Pancreas (tissue), 10 donors: Measurements from ENCODE around the gene ARL10. TPM values are rescaled to one million over a fixed set of nuclear protein-coding genes. Genes with fewer than 3 reads are reported as not detected.

ENCODE experiments used
- ATAC-seq, 4 donors: fragments of 200-7000 bp; cut with Tn5 transposase; one replicate each; pipeline versions ENCODE4 v1.8.0 to v1.9.1; 2020; ENCODE audit warnings: mild to moderate bottlenecking in 4 of 4, moderate library complexity in 4 of 4
- DNase-seq, 6 donors: peaks; one replicate each; pipeline ENCODE4 v3.0.0-alpha.2; 2020
- FAIRE-seq: peaks from 2 replicates; lab custom pipeline; 2012; peaks lifted over from hg19 to GRCh38; lab: Jason Lieb, UNC
- H3K27ac ChIP-seq, 4 donors: fragments of 200-600 bp; sonication (generic); 1 replicate in 3 of 4; 2 replicates in 1 of 4; pipeline versions ENCODE4 v1.5.0 to v1.8.0; 2020
- H3K27me3 ChIP-seq, 4 donors: fragments of 200-600 bp; one replicate each; pipeline ENCODE4 v1.8.0; 2021
- H3K36me3 ChIP-seq, 3 donors: fragments of 200-600 bp; sonication (generic) in 1 of 3; one replicate each; pipeline versions ENCODE4 v1.5.0 to v1.8.0; 2020 to 2021
- H3K4me1 ChIP-seq, 3 donors: fragments of 200-600 bp; one replicate each; pipeline ENCODE4 v1.8.0; 2021
- H3K4me3 ChIP-seq, 4 donors: fragments of 200-600 bp; sonication (generic) in 2 of 4; one replicate each; pipeline versions ENCODE4 v1.5.0 to v1.8.0; 2020 to 2021
- H3K9me3 ChIP-seq, 4 donors: fragments of 200-600 bp; one replicate each; pipeline ENCODE4 v1.8.0; 2021
- CTCF ChIP-seq, 4 donors: fragments of 200-600 bp; sonication (generic) in 3 of 4; IDR thresholded peaks; one replicate each; pipeline versions ENCODE4 v1.5.0 to v1.8.0; 2021; ENCODE audit warnings: antibody characterized with exemption in 4 of 4
- WGBS, 2 donors: extraction: QIAGEN DNeasy Blood & Tissue Kit; methylation state at CpG; one replicate each; pipeline ENCODE4 v1.1.7; 2013; 5-methylcytosine and 5-hydroxymethylcytosine counted together
- intact Hi-C, 3 donors: fragments of 100-400 bp; cut with DNase I; formaldehyde crosslinking; loops; one replicate each; pipeline versions ENCODE4 v1.11.1 to v1.14.2; 2022
- microRNA-seq, 2 donors: library from miRNA; unstranded; fragments of <30 nt; microRNA quantifications; one replicate each; pipeline versions ENCODE4 to v1.1.0, GENCODE V29; 2019 to 2020
- polyA plus RNA-seq, 2 donors: library from polyadenylated mRNA; stranded (reverse); fragments of 200-250 nt; gene quantifications; one replicate each; pipeline ENCODE4 v1.2.3, GENCODE V29; 2013
- total RNA-seq, 6 donors: library from RNA; stranded (reverse); fragmentation: NEBNext Ultra II Directional in 4 of 6; extraction: Animal tissue kit (Norgen Biotek cat#: 25700) in 4 of 6; gene quantifications; one replicate each; pipeline versions ENCODE4 v1.2.1 to v1.2.4, GENCODE V29; 2021 to 2023
- donor health status: healthy with polysubstance abuse.
- donor health status: DM: no; HTN: no; CAD: no; lungs with moderate emphysema.
- donor health status: DM: no; HTN: no; CAD: no.
- donor health status: control.
- donor health status: control.
- donor health status: Bipolar disorder and iron deficiency.
- donor health status: DM: yes; HTN: yes; CAD: no.
- donor health status: DM: no; HTN: no; CAD: no.
- donor health status: DM: no; HTN: no; CAD: no.
- donor health status: DM: yes; HTN: yes; CAD: no.

The ARL10 gene
- total and polyA plus RNA-seq, 8 donors, result 0.95 to 5.3 (median 2.4) TPM

GRCh38 chr5:176425138-176425537, 59.9 kb downstream of the ARL10 start:
- FAIRE-seq, result no peak
- Histone ChIP-seq H3K4me1 (no peaks in the 10 kb centered on the region), H3K4me3 (no peak overlapping the region), H3K27me3 (no peaks in the 10 kb centered on the region), H3K27ac (no peak overlapping the region), H3K9me3 (no peaks in the 10 kb centered on the region), H3K36me3 (no peaks in the 10 kb centered on the region)
- no peak for DNase-seq
- intact Hi-C loops, result no loop called here
- ATAC-seq, result no peak
- WGBS, 2 donors, result 84 to 96% methylated on average over 1 of the region's 1 CpG
- TF ChIP-seq CTCF (IDR thresholded peaks at IDR 0.05), result no peak

- Histone ChIP-seq H3K27ac (no peak overlapping the region), H3K36me3 (no peaks in the 10 kb centered on the region), H3K4me3 (no peak overlapping the region), H3K9me3 (no peaks in the 10 kb centered on the region), H3K4me1 (no peaks in the 10 kb centered on the region), H3K27me3 (no peaks in the 10 kb centered on the region)
- ATAC-seq, result no peak
- TF ChIP-seq CTCF (IDR thresholded peaks at IDR 0.05), result no peak
- intact Hi-C loops, result no loop called here
- 74 to 93% methylated on average over 1 of the region's 1 CpG for WGBS, 2 donors
- FAIRE-seq, result no peak
- DNase-seq, result no peak
Measured at GRCh38 chr5:176425791-176426190, 60.5 kb downstream of the ARL10 start.

GRCh38 chr5:176426876-176427275, 61.6 kb downstream of the ARL10 start:
- Histone ChIP-seq H3K4me3 (no peak overlapping the region), H3K27me3 (no peaks in the 10 kb centered on the region), H3K4me1 (no peaks in the 10 kb centered on the region), H3K9me3 (no peaks in the 10 kb centered on the region), H3K36me3 (no peaks in the 10 kb centered on the region), H3K27ac (no peak overlapping the region)
- 43 to 86% methylated on average over 1 of the region's 1 CpG for whole genome bisulfite sequencing, 2 donors
- ATAC-seq (no peak), FAIRE-seq (no peak), DNase-seq (no peak)
- intact Hi-C loops, result no loop called here
- no peak for TF ChIP-seq CTCF (IDR thresholded peaks at IDR 0.05)

GRCh38 chr5:176427971-176428370, 62.7 kb downstream of the ARL10 start:
- Histone ChIP-seq H3K36me3 (no peaks in the 10 kb centered on the region), H3K4me1 (no peaks in the 10 kb centered on the region), H3K4me3 (no peak overlapping the region), H3K27me3 (no peaks in the 10 kb centered on the region), H3K27ac (no peak overlapping the region), H3K9me3 (no peaks in the 10 kb centered on the region)
- no peak for FAIRE-seq
- intact Hi-C loops, result no loop called here
- DNase-seq, result no peak
- WGBS, 2 donors, result 47 to 54% methylated on average over 4 of the region's 4 CpGs
- ATAC-seq, result no peak
- TF ChIP-seq CTCF (IDR thresholded peaks at IDR 0.05), result no peak

GRCh38 chr5:176429972-176430371, 64.7 kb downstream of the ARL10 start:
- Histone ChIP-seq H3K4me1 (no peaks in the 10 kb centered on the region), H3K9me3 (no peaks in the 10 kb centered on the region), H3K27ac (no peak overlapping the region), H3K4me3 (no peak overlapping the region), H3K27me3 (no peaks in the 10 kb centered on the region), H3K36me3 (no peaks in the 10 kb centered on the region)
- DNase-seq (no peak), ATAC-seq (no peak), FAIRE-seq (no peak)
- 56 to 59% methylated on average over 4 of the region's 4 CpGs for WGBS, 2 donors
- intact Hi-C loops, result no loop called here
- no peak for TF ChIP-seq CTCF (IDR thresholded peaks at IDR 0.05)

Small RNAs within 50 kb of the gene (microRNA-seq; reads per million reads assigned to microRNA genes)
- gene MIR1271, result 3.2 to 7.7 reads per million in 2 donors

Other genes starting within 250 kb of the ARL10 start
- 10 to 100 TPM in 2 of 6 donors, 1 to 10 TPM in 4; 7.3 to 15.3 (median 8.7) TPM for gene SIMC1, start 127.1 kb upstream of the ARL10 start, total RNA-seq
- 1 to 10 TPM; 5.3 to 7.0 TPM for gene SIMC1, start 127.1 kb upstream of the ARL10 start, polyA plus RNA-seq
- 10 to 100 TPM; 37.0 to 58.5 (median 42.2) TPM for gene KIAA1191, start 3.7 kb upstream of the ARL10 start, total RNA-seq
- 10 to 100 TPM; 28.7 to 43.3 TPM for gene KIAA1191, start 3.7 kb upstream of the ARL10 start, polyA plus RNA-seq
- 10 to 100 TPM in 2 of 6 donors, 1 to 10 TPM in 4; 4.7 to 13.3 (median 7.9) TPM for gene NOP16, start 23.1 kb downstream of the ARL10 start, total RNA-seq
- gene NOP16, start 23.1 kb downstream of the ARL10 start, polyA plus RNA-seq, result 10 to 100 TPM; 18.4 to 23.2 TPM
- gene HIGD2A, start 23.3 kb downstream of the ARL10 start, total RNA-seq, result 10 to 100 TPM; 30.0 to 47.4 (median 44.4) TPM
- gene HIGD2A, start 23.3 kb downstream of the ARL10 start, polyA plus RNA-seq, result 100 to 1,000 TPM; 101 to 109 TPM
- gene CLTB, start 51.1 kb downstream of the ARL10 start, total RNA-seq, result 10 to 100 TPM; 28.6 to 42.3 (median 32.6) TPM
- 10 to 100 TPM; 64.9 to 92.0 TPM for gene CLTB, start 51.1 kb downstream of the ARL10 start, polyA plus RNA-seq
- gene FAF2, start 82.9 kb downstream of the ARL10 start, total RNA-seq, result 10 to 100 TPM in 5 of 6 donors, 1 to 10 TPM in 1; 9.3 to 18.0 (median 15.6) TPM
- 10 to 100 TPM in 1 of 2 donors, 1 to 10 TPM in 1; 6.8 to 15.5 TPM for gene FAF2, start 82.9 kb downstream of the ARL10 start, polyA plus RNA-seq
- 10 to 100 TPM; 13.8 to 36.6 (median 18.5) TPM for gene RNF44, start 171.9 kb downstream of the ARL10 start, total RNA-seq
- 10 to 100 TPM; 18.0 to 27.5 TPM for gene RNF44, start 171.9 kb downstream of the ARL10 start, polyA plus RNA-seq
- 1 to 10 TPM in 1 of 6 donors, under 1 TPM in 4, not detected in 1; 0.19 to 1.1 (median 0.26) TPM for gene CDHR2, start 183.9 kb downstream of the ARL10 start, total RNA-seq
- under 1 TPM; 0.23 to 0.89 TPM for gene CDHR2, start 183.9 kb downstream of the ARL10 start, polyA plus RNA-seq
- gene GPRIN1, start 244.7 kb downstream of the ARL10 start, total RNA-seq, result 1 to 10 TPM in 2 of 6 donors, under 1 TPM in 4; 0.23 to 1.1 (median 0.42) TPM
- gene GPRIN1, start 244.7 kb downstream of the ARL10 start, polyA plus RNA-seq, result 1 to 10 TPM in 1 of 2 donors, under 1 TPM in 1; 0.72 to 3.2 TPM